ENCODE data around the gene NPAS2.

The NPAS2 gene

GRCh38 chr2:100799686-100800085 lies 20.3 kb upstream of the NPAS2 start:
- DNase-seq: no peak

DNA sequence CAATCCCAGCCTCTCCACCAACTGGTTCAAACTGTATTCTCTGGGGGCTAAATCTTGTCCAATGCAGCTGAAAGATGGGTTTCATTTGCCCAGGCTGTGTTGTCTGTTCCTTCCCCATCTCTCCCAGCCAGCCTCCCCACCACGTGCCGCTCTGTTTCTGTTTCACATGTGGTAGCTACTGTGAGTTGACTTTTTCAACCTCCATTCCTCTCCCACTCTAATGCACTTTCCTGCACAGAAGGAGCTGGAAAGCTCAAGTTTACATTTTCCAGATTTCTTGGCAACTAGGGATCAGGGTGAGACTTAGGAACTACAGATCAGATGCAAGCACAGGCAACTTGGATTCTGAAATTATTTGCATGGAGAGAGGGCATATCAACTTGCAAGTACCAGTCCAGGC lies 19.0 kb upstream of the NPAS2 start:
- no peak for DNase-seq

DNA sequence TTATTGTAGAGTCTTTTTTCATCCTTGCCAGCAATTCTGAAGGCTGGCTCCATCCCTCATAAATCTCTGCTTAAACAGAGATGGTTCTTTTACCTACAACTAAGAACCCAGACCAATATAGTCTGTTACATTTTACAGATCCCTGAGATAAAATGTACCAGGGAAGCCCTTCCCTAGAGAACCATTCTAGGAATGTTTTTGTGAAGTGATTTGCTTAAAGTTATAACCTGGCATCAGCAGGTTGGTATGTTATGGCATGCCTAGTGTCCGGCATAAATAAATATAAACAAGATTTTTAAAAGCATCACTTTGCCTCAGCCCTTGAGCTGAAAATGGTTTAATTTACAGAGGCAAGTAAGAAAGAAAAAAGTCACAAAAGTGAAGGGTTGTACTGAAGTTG lies 18.5 kb upstream of the NPAS2 start:
- DNase-seq: no peak

DNA sequence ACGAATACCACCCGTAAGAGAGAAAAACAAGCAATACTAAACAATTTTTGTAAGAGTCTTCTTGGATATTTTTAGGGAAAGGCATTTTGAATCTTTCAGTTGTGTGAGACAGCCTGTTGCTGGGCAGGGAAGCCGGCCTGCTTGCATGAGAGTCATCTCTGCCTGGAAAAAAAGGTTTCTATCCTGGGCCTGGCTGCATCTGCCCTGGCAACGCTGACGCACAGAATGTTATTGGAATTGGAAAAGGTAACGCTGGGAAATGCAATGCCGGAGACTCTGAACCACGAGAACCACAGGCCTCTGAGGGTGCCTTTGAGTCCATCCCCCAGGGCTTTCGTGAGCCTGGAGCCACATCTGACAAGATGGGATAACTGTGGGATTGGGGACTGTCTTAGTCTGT lies 17.9 kb upstream of the NPAS2 start:
- DNase-seq: no peak

GRCh38 chr2:100803334-100803733 lies 16.6 kb upstream of the NPAS2 start:
- no peak for DNase-seq

DNA sequence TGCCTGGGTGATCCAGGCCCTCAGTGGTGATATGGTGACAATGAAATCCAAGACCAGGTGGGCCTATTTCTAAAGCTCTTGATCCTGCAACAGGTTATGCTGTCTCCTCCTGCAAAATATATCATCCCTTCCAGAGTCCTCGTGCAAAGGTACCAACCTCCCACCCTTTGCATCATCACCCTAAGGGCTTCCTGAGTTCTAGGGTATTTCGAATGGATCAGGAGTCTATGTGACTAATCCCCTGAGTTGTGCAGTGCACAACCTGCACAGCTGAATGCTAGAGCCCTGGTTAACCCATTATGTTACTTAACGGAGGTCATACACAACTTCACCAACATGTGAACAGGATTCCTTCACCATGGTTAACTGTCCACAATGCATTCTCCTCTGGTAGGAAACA lies 13.4 kb upstream of the NPAS2 start:
- DNase-seq: no peak

DNA sequence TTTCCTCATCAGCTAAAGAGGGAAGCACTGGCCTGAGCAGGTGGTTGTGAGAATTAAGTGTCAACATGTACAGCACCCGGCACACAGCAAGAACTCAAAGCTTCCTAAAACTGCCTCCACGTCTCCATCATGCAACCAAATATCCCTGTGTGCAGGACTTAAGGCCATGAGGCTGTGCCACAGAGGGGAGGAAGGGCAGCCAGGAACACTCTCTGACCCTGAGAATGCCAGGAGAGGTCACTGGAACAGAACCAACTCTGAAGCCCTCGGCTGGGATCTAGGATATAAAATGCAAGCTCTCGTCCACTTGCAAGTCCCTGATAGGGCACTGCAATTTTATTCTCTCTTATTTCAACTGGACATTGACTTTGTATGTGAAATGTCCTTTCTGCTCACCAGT lies 12.2 kb upstream of the NPAS2 start:
- DNase-seq: no peak

DNA sequence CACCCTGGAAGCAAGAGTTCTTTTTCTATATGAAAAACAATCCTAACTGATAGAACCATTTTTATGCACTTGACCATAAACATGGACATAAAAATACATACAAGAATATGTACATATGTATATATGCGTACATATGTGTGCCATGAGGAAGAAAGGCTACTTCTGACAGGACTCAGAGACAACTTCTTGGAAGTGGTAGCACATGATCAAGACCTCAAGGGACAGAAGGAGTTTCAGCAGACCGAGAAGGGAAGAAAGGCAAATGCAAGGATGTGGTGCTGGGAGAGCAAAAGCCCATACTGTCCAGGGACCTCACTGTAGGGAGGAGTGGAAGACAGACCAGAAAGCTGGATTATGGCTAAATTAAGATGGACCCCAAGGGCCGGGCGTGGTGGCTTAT lies 11.4 kb upstream of the NPAS2 start:
- DNase-seq: no peak

GRCh38 chr2:100809506-100809905 lies 10.4 kb upstream of the NPAS2 start:
- no peak for DNase-seq

- no peak for DNase-seq
Measured at GRCh38 chr2:100810603-100811145, 9.3 kb upstream of the NPAS2 start.

DNA sequence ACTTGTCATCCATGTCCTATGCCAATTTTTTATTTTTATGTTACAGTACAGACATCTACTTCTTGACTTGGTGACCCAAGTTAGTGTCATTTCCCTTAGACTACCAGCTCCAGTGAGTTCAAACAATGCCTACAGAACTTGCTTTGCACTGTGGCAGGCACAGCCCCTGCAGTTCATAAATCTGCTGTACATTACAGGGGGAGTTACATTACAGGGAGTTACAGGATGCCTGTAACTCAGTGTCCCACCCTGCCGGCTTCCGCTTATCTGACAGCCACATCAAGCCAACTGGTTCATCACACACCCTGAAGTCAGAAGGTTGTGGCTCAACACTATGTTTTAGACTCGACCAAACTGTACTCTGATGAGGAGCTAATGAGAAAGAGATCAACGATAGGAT lies 7.8 kb upstream of the NPAS2 start:
- no peak for DNase-seq

DNA sequence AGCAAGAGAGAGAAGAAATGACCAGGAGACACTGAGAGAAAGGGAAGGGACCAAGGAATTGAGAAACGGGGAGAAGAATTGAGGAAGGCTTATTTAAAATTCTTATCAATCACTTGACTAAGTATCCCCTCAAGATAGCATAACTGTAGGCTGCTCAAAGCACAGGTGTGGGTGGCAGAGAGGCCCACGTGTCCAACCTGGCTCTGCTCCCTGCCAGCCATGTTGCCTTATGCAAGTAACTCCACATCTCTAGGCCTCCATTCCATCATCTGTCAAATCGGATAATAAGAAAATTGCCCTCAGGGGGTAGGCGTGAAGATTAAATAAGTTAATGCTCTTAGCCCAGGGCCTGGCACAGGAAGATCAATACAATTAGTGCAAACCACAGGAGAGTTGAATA lies 7.4 kb upstream of the NPAS2 start:
- DNase-seq: no peak

DNA sequence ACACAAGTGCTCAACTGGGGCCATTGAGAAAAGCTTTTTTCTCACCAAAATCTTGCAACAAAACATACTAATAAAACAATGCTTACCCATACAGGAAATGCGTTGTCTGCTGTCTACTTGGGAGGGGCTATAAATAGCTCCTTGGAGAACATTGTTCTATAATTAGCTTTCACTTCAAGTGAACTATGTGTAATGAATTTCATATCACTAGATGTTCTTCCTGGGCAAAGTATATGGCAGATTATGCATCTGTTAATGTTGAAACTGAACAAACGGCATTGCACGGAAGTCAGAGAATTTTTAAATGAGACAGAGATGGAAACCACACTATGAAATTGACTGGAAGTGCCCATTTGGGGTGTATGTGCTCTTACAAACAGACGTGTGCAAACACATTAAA lies 6.4 kb upstream of the NPAS2 start:
- no peak for DNase-seq

GRCh38 chr2:100814043-100814442 lies 5.9 kb upstream of the NPAS2 start:
- no peak for DNase-seq

DNA sequence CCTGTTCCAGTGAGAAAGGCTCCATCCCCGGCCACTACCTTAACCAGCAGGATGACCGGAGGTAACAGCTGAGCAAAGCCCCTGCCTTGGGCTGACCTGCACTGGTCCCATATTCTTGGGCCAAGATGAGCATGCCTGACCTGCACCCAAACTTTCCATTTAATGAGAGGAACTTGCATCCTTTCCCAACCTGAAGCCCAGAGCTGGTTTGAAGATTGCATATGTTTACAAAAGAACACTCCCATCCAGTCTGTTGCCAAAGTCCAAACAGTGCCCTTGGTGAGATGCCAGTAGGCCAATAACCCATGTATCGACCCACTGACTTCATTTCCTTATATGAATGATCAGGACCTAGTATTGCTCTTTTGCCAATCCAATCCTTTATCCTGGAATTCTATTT lies 5.5 kb upstream of the NPAS2 start:
- no peak for DNase-seq

GRCh38 chr2:100817388-100817985 lies 2.5 kb upstream of the NPAS2 start:
- DNase-seq: no peak

DNA sequence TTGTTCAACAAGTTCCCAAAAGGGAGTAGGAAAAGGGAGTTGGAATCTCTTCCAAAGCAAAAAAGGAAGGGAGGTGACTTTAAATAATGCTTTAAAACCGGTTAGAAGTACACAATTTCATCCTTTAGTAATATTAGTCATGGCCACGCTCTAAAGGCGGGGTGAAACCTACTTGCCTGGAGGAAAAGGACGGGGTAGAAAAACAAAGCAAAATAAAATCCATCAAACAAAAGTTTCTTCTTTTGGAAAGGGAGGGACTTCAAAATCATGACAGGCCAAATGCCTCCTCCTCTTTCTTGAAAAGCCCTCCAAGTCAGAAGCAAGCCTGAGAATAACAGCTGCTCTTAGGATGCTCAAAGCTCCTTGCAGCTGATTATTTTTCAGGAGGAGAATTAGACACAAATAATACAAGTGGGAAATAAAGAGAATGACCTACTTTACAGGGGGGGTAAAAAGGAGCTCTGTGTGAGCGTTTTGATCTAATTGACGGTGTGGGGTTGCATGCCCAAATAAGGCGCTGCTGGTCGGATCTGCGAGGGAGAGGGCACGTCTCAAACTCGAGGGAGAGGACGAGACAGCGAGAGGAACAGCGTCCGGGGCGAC lies 1.8 kb upstream of the NPAS2 start:
- DNase-seq: no peak

- no peak for DNase-seq
Measured at GRCh38 chr2:100818606-100819369, 1.2 kb upstream of the NPAS2 start.

DNA sequence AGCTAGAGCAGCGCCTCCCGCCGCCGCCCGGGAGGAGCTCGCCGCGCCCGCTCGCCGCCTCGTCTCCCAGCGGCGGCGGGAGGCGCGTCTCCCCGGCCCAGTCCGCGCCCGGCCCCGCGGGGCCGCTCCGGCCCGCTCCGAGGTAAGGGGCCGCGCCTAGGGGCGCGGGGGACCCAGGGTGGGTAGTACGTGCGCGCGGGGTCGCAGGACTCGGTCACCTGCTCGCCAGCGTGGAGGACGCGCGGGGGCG lies 259 bp downstream of the NPAS2 start:
- no peak for DNase-seq

DNA sequence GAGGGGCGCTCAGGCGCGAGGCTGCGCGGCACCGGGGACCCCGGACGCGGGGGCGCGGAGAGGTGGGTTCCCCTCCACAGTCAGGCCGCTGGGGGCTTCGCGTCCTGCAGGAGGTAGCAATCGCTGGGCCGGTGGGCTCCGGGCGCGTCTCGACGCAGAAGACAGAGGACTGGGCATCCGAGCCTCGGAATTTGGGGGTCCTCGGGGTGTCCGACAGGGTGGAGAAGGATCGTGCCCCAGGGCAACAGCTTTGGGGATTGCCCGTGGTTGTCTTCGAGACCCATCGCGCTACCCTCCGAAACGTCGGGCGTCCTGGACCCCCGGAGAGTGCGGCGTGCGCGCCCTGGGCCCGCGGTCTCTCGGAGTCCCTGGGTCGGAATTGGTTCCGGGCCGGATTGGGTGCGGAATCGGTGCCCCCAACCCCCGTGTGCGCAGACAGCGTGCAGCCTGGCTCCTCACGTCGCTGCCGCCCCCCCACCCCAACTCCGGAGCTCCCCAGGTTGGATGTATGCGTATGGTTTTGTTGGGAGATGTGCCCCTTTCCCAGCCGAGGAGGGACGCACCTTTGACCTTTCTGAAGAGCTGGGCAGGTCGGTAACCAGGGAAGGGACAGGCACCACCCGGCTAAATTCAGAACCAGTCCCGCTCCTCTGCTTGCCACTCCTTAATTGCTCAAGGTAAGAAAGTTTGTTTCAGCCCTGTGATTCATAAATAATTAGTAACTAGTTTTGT lies 750 bp downstream of the NPAS2 start:
- no peak for DNase-seq

DNA sequence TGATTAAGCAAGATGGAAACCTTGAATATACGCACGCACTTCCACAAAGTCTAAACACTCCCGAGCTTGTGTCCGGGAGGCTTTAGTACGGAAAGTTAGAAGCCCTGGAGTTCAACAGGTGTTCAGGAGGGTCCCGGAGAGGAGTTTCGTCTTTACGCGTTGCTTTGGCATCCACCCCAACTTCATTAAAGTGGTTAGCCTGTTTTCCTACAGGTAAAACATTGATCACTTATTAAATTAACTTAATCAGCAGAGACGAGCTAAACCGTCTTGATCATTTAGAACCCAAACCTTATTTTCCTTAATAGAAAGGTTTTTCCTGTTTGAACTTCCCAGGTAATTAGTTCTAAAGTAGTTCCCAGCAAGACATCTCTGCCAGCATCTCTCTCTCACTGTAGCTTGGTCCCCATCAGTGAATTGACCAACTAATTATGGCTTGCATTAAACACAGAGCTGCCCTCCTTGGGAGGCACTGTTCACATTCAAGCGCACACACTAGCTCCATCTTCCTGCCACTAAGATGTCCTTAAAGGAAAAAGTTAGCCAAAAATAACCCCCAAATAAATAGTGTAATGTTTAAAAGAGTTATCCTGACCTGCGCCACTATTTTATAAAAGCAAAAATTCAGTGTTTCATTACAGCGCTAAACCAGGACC lies 1.4 kb downstream of the NPAS2 start:
- no peak for DNase-seq

DNA sequence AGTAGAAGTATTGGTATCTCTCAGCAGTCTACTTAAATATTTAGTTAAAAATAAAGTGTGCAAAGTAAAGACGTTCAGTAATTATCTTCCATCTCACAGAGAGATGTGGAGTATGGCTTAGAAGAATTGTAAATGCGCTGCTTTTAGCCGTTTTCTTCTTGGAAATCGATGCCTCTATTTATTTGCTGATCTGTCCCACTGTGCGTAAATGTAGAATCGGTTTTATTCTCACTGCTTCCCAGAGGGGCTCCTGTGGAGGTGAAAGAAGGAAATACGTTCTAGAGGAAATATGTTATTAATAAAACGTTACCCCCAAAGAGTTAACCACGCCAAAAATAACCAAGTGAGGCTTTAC lies 1.9 kb downstream of the NPAS2 start:
- DNase-seq: no peak

DNA sequence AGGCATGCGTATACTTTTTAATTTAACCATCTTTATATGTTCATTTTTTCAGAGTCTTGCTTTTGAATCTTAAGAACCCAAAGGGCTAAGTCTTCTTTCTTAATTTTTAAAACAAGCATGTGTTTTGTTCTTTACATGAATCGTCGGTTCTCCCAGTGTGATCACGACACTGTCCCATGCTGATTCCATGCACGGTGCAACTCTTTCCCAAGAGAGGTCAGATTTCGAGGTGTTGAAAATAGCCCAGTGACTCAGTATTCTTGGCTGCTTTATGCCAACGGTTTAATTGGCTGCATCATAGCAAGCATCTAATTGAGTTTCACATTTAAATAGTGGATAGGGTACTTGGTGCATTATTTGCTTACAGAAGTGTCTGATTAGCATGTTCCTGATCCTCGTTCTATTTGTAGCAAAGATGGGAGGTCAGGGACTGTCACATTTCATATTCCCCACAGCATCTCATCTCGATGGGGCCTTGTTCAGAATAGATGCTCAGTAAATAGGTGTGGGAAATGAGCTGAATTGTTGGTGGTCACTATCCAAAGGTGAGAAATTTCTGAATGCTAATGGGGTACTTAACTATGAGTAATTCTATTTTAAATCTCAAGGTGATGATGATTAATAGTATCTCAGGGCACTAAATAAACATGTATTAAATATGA lies 2.8 kb downstream of the NPAS2 start:
- DNase-seq: no peak

Data from effector CD8-positive, alpha-beta T cell (primary cell).